CD14-positive monocyte (primary cell): ENCODE results near the gene NOTO. TPM values are rescaled to one million over a fixed set of nuclear protein-coding genes. Genes with fewer than 3 reads are reported as not detected.

Source experiments
- DNase-seq, 3 donors: peaks; one replicate each; pipeline ENCODE4 v3.0.0-alpha.2; 2011 to 2022
- H2AFZ ChIP-seq: 2 replicates; pipeline ENCODE4 v1.6.0; 2012; ENCODE audit warnings: mild to moderate bottlenecking, low read depth, low read length, inconsistent platforms; ENCODE audit not compliant: insufficient read depth, poor library complexity, severe bottlenecking
- H3K27ac ChIP-seq, 2 donors: 1 replicate in 1 of 2; 2 replicates in 1 of 2; pipeline ENCODE4 v1.5.1; 2012 to 2013; ENCODE audit warnings: low read length in 2 of 2, control low read depth in 1 of 2, inconsistent platforms in 1 of 2, low read depth in 1 of 2, mild to moderate bottlenecking in 1 of 2
- H3K27me3 ChIP-seq, 2 donors: one replicate each; pipeline versions ENCODE4 v1.6.0 to v1.6.1; 2011 to 2013; ENCODE audit warnings: low read length in 2 of 2; ENCODE audit not compliant: control insufficient read depth in 2 of 2, insufficient read depth in 2 of 2
- H3K36me3 ChIP-seq, 2 donors: replicated peaks in 1 of 2; 1 replicate in 1 of 2; 2 replicates in 1 of 2; pipeline versions ENCODE4 v1.5.1 to v1.6.1; 2012 to 2013; ENCODE audit warnings: low read length in 2 of 2, control low read depth in 1 of 2, inconsistent platforms in 1 of 2, mild to moderate bottlenecking in 1 of 2; ENCODE audit not compliant: insufficient read depth in 2 of 2, control insufficient read depth in 1 of 2
- H3K4me1 ChIP-seq, 2 donors: 1 replicate in 1 of 2; 2 replicates in 1 of 2; pipeline versions ENCODE4 v1.5.1 to v1.6.1; 2012 to 2013; ENCODE audit warnings: low read length in 2 of 2, control low read depth in 1 of 2, inconsistent platforms in 1 of 2, mild to moderate bottlenecking in 1 of 2, moderate library complexity in 1 of 2; ENCODE audit not compliant: insufficient read depth in 2 of 2, control insufficient read depth in 1 of 2
- H3K4me2 ChIP-seq: replicated peaks from 2 replicates; pipeline ENCODE3; 2012; ENCODE audit warnings: low read length, moderate library complexity, mild to moderate bottlenecking; ENCODE audit not compliant: poor library complexity, severe bottlenecking; ENCODE audit errors: extremely low read depth
- H3K4me3 ChIP-seq, 3 experiments: fragments of 200-600 bp in 1 of 3; sonication (generic) in 1 of 3; replicated peaks in 1 of 3; 1 replicate in 2 of 3; 2 replicates in 1 of 3; pipeline ENCODE4 v1.5.1; 2011 to 2013; ENCODE audit warnings: low read length in 3 of 3, mild to moderate bottlenecking in 3 of 3, control low read depth in 2 of 3, low read depth in 2 of 3, inconsistent platforms in 1 of 3, moderate library complexity in 1 of 3
- H3K79me2 ChIP-seq: 2 replicates; pipeline ENCODE4 v1.6.0; 2012; ENCODE audit warnings: mild to moderate bottlenecking, control low read depth, inconsistent platforms, low read length, moderate library complexity; ENCODE audit not compliant: insufficient read depth
- H3K9ac ChIP-seq: 2 replicates; pipeline ENCODE4 v1.6.0; 2017; ENCODE audit warnings: low read length, mild to moderate bottlenecking; ENCODE audit not compliant: insufficient read depth, poor library complexity, severe bottlenecking
- H3K9me3 ChIP-seq, 2 donors: replicated peaks in 1 of 2; 1 replicate in 1 of 2; 2 replicates in 1 of 2; pipeline versions ENCODE4 v1.5.1 to v1.6.1; 2012 to 2013; ENCODE audit warnings: low read length in 2 of 2, control low read depth in 1 of 2; ENCODE audit not compliant: control insufficient read depth in 1 of 2, insufficient read depth in 1 of 2
- H4K20me1 ChIP-seq: 2 replicates; pipeline ENCODE4 v1.6.0; 2012; ENCODE audit warnings: mild to moderate bottlenecking, low read length, control low read depth, moderate library complexity; ENCODE audit not compliant: insufficient read depth
- H3K27ac Mint-ChIP-seq, 7 donors: one replicate each; pipeline ENCODE4 v1.8.0; 2020; ENCODE audit warnings: mild to moderate bottlenecking in 7 of 7, mixed read lengths in 7 of 7, moderate library complexity in 6 of 7, inconsistent platforms in 2 of 7
- H3K27me3 Mint-ChIP-seq, 3 donors: one replicate each; pipeline ENCODE4 v1.8.0; 2021 to 2022; ENCODE audit warnings: low read depth in 3 of 3, mild to moderate bottlenecking in 3 of 3, mixed read lengths in 3 of 3, moderate library complexity in 3 of 3, inconsistent platforms in 1 of 3
- H3K36me3 Mint-ChIP-seq, 2 donors: one replicate each; pipeline ENCODE4 v1.8.0; 2020; ENCODE audit warnings: mixed read lengths in 2 of 2, inconsistent platforms in 1 of 2, mild to moderate bottlenecking in 1 of 2
- H3K4me1 Mint-ChIP-seq: one replicate; pipeline ENCODE4 v1.8.0; 2020; ENCODE audit warnings: mild to moderate bottlenecking, mixed read lengths
- H3K4me3 Mint-ChIP-seq, 2 donors: one replicate each; pipeline ENCODE4 v1.8.0; 2020; ENCODE audit warnings: mild to moderate bottlenecking in 2 of 2, mixed read lengths in 2 of 2, moderate library complexity in 1 of 2
- H3K9me3 Mint-ChIP-seq, 7 donors: one replicate each; pipeline ENCODE4 v1.8.0; 2020 to 2022; ENCODE audit warnings: mixed read lengths in 7 of 7, mild to moderate bottlenecking in 6 of 7, moderate library complexity in 6 of 7, inconsistent platforms in 2 of 7
- CTCF ChIP-seq: fragments of 200-600 bp; IDR thresholded peaks from one replicate; pipeline ENCODE4 v1.8.0; 2022; ENCODE audit warnings: antibody characterized with exemption, mild to moderate bottlenecking
- WGBS: methylation state at CpG from one replicate; pipeline ENCODE4 v1.1.5; 2013; ENCODE audit warnings: missing lambda C conversion rate; ENCODE audit not compliant: insufficient coverage; 5-methylcytosine and 5-hydroxymethylcytosine counted together
- intact Hi-C, 2 donors: fragments of 100-400 bp; cut with micrococcal nuclease; formaldehyde crosslinking; loops; one replicate each; pipeline versions ENCODE4 v1.15.0 to v1.15.1; 2023
- polyA plus RNA-seq, 3 donors: library from polyadenylated mRNA; depleted of rRNA in 1 of 3; unstranded in 2 of 3; stranded (reverse) in 1 of 3; fragments of 300-500 nt in 2 of 3; fragments of >200 nt in 1 of 3; fragmentation: Illumina TruSeq in 2 of 3; gene quantifications; 1 replicate in 2 of 3; 2 replicates in 1 of 3; pipeline ENCODE4 v1.2.3, GENCODE V29; 2012 to 2021

Gene NOTO
- polyA plus RNA-seq, 3 donors: not detected

DNA sequence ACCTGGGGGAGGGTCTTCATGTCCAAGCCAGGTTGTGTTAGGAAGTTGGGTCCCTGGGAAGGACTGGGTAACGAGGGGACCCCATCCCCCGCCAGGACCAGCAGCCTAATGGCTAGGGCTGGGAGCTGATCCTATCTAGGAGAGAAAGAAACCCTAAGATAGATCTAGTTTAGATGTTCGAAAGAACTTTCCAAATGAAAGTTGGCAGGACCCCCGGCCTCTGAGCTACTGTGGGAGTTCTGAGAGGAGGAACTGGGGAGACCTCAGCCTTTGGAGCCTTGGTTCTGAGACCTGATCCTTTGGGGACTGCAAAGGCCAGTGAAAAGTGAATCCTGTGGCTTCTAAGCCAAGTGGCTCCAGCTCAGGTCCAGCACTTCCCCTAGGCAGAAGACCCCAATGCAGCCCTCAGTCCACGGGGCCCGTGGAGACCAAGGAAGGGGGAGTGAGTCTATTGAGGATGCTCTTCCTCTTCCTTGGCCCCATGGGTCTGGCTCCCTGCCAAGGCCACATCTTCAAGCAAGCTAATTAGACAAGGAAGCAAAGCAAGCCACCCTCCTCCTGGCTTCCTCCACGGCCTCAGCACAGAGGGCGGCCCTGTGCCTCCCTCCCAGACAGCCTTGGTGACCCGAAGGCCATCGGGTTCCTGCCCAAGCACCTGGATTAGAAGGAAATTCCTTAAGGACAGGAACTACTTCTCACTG is 55.2 kb downstream of the NOTO start:
- H2AFZ ChIP-seq: no peak overlapping the region
- H3K27me3 ChIP-seq: no peaks in the 10 kb centered on the region
- H3K9me3 ChIP-seq: no peaks in the 10 kb centered on the region
- peaks cover 0 to 8% of the 10 kb centered on the region in 2 donors for H3K4me1 ChIP-seq
- no peak overlapping the region for H3K27ac ChIP-seq
- no peaks in the 10 kb centered on the region for H3K79me2 ChIP-seq
- H3K4me3 ChIP-seq: no peak overlapping the region
- intact Hi-C loops: no loop called here
- peak; percentile 24 to 41 (median 32) for DNase-seq
- Mint-ChIP-seq H3K4me3 (no peak overlapping the region), H3K36me3 (peaks cover 38 to 48% of the 10 kb centered on the region in 2 donors), H3K9me3 (no peaks in the 10 kb centered on the region), H3K27ac (peak overlapping the region in 1 of 7 donors; percentile 5), H3K27me3 (peaks cover 1% of the 10 kb centered on the region in 3 donors), H3K4me1 (peaks cover 11% of the 10 kb centered on the region)
- H3K4me2 ChIP-seq: no peak overlapping the region
- peaks cover 34 to 80% of the 10 kb centered on the region in 2 donors for H3K36me3 ChIP-seq
- H4K20me1 ChIP-seq: no peaks in the 10 kb centered on the region
- H3K9ac ChIP-seq: no peak overlapping the region
- WGBS: 48% methylated on average over 7 of the region's 10 CpGs
- no peak for TF ChIP-seq CTCF

DNA sequence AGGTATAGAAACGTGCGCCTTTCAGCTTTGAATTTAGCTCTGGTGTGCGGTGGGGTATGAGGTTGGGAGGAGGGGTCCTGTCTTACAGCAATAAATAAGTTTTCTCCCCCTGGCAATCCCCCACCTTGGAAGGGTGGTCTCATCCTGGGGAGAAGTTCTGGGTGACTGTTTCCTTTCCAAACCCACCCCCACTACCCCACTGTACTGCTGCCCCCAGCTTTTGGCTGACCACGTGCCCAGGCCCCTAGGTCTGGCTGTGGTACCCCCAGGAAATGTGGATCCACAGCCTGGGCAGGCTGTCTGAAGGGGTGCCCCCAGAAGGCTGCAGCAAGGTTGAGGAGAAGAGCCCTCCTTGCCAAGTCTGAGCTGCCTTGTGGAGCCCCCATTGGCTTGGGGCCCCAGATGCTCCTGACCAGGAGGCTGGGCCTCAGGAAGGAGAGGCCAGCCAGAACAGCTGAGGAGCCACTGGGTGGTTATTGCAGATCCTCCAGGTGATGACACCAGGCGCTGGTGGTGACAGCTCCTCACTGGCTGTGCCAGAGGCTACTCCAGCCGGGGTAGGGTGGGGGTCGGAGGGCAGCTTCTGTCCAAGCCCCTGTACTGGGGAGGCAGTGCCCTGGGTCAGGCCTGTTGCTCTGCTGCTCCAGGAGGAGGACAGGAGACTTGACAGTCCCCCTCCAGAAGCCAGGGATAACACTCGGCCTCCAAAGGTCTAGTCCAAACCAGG is 56.0 kb downstream of the NOTO start:
- H3K9me3 ChIP-seq: no peaks in the 10 kb centered on the region
- no peak overlapping the region for H3K9ac ChIP-seq
- H2AFZ ChIP-seq: no peak overlapping the region
- H3K4me3 ChIP-seq: no peak overlapping the region
- Mint-ChIP-seq H3K4me3 (no peak overlapping the region), H3K9me3 (no peaks in the 10 kb centered on the region), H3K27me3 (peaks cover 1% of the 10 kb centered on the region in 3 donors), H3K4me1 (peaks cover 9% of the 10 kb centered on the region), H3K36me3 (peaks cover 36 to 47% of the 10 kb centered on the region in 2 donors), H3K27ac (peak overlapping the region in 1 of 7 donors; percentile 32)
- 89% methylated on average over 5 of the region's 8 CpGs for WGBS
- H3K27me3 ChIP-seq: no peaks in the 10 kb centered on the region
- H4K20me1 ChIP-seq: no peaks in the 10 kb centered on the region
- H3K4me1 ChIP-seq: peaks cover 0 to 8% of the 10 kb centered on the region in 2 donors
- no peak for TF ChIP-seq CTCF
- H3K79me2 ChIP-seq: no peaks in the 10 kb centered on the region
- no peak overlapping the region for H3K4me2 ChIP-seq
- H3K27ac ChIP-seq: no peak overlapping the region
- DNase-seq: no peak
- intact Hi-C loops: no loop called here
- H3K36me3 ChIP-seq: peaks cover 33 to 79% of the 10 kb centered on the region in 2 donors
